HCT116 (cell line): ENCODE results near the gene EXOSC7.

ENCODE experiments used
- CBX3 ChIP-seq: IDR thresholded peaks from 2 replicates; pipeline ENCODE4 v1.6.1; 2012; ENCODE audit warnings: low read depth
- EZH2 ChIP-seq: fragments of 200-600 bp; sonication (generic); IDR thresholded peaks from 2 replicates; pipeline ENCODE4 v1.6.1; 2017; ENCODE audit warnings: antibody characterized with exemption, mixed run types
- EZH2phosphoT487 ChIP-seq: fragments of 200-600 bp; IDR thresholded peaks from 2 replicates; pipeline ENCODE4 v1.6.1; 2018; ENCODE audit warnings: antibody characterized with exemption, borderline replicate concordance
- JUND ChIP-seq: IDR thresholded peaks from 2 replicates; pipeline ENCODE4 v1.6.1; 2012
- POLR2A ChIP-seq: IDR thresholded peaks from 2 replicates; pipeline ENCODE4 v1.7.0; 2011; ENCODE audit warnings: borderline replicate concordance; ENCODE audit not compliant: insufficient read depth, insufficient read length; ENCODE audit errors: extremely low read depth
- POLR2AphosphoS5 ChIP-seq: IDR thresholded peaks from 2 replicates; pipeline ENCODE4 v1.6.1; 2011; ENCODE audit warnings: mild to moderate bottlenecking, low read depth, low read length, moderate library complexity
- RAD21 ChIP-seq: IDR thresholded peaks from 2 replicates; pipeline ENCODE4 v1.6.1; 2012; ENCODE audit warnings: low read depth, mild to moderate bottlenecking
- REST ChIP-seq: IDR thresholded peaks from 2 replicates; pipeline ENCODE4 v1.6.1; 2012; ENCODE audit warnings: low read depth
- SIN3A ChIP-seq: IDR thresholded peaks from 2 replicates; pipeline ENCODE4 v1.6.1; 2012; ENCODE audit warnings: low read depth
- SP1 ChIP-seq: IDR thresholded peaks from 2 replicates; pipeline ENCODE4 v1.6.1; 2012; ENCODE audit warnings: low read depth
- YY1 ChIP-seq: IDR thresholded peaks from 2 replicates; pipeline ENCODE4 v1.6.1; 2011; ENCODE audit warnings: low read length, low read depth, moderate library complexity, mild to moderate bottlenecking; ENCODE audit not compliant: insufficient replicate concordance; ENCODE audit errors: extremely low read depth
- ZNF274 ChIP-seq: fragments of 200-500 bp; sonication (Bioruptor generic); IDR thresholded peaks from 2 replicates; pipeline ENCODE4 v1.6.1; 2014; ENCODE audit warnings: mild to moderate bottlenecking, low read depth, low read length, inconsistent platforms
- TF ChIP-seq, protein P1 (sequence below), 3 experiments: fragments of 200-600 bp in 1 of 3; sonication (generic) in 1 of 3; IDR thresholded peaks in 2 of 3; conservative IDR thresholded peaks in 1 of 3; 2 replicates each; pipeline ENCODE4 v1.5.1; 2012 to 2017; ENCODE audit warnings: low read depth in 2 of 3, low read length in 2 of 3, antibody characterized with exemption in 1 of 3, borderline replicate concordance in 1 of 3, control low read depth in 1 of 3, mild to moderate bottlenecking in 1 of 3, mixed read lengths in 1 of 3, mixed run types in 1 of 3, moderate library complexity in 1 of 3; ENCODE audit not compliant: insufficient read depth in 1 of 3
- TF ChIP-seq, protein P2 (sequence below): IDR thresholded peaks from 2 replicates; pipeline ENCODE4 v1.6.1; 2012

GRCh38 chr3:45048244-45048643 is 72.2 kb downstream of the EXOSC7 start:
- TF ChIP-seq, protein P1, sequence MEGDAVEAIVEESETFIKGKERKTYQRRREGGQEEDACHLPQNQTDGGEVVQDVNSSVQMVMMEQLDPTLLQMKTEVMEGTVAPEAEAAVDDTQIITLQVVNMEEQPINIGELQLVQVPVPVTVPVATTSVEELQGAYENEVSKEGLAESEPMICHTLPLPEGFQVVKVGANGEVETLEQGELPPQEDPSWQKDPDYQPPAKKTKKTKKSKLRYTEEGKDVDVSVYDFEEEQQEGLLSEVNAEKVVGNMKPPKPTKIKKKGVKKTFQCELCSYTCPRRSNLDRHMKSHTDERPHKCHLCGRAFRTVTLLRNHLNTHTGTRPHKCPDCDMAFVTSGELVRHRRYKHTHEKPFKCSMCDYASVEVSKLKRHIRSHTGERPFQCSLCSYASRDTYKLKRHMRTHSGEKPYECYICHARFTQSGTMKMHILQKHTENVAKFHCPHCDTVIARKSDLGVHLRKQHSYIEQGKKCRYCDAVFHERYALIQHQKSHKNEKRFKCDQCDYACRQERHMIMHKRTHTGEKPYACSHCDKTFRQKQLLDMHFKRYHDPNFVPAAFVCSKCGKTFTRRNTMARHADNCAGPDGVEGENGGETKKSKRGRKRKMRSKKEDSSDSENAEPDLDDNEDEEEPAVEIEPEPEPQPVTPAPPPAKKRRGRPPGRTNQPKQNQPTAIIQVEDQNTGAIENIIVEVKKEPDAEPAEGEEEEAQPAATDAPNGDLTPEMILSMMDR (IDR thresholded peaks at IDR 0.05 in 2 of 3, conservative IDR thresholded peaks at IDR 0.05 in 1 of 3; ENCODE audit: borderline replicate concordance in 1 of 3, insufficient read depth in 1 of 3, low read depth in 2 of 3, low read length in 2 of 3) = no peak
- TF ChIP-seq CBX3 (no peak), POLR2A (no peak), JUND (no peak), SIN3A (no peak), YY1 (no peak), EZH2 (no peak), EZH2phosphoT487 (no peak), ZNF274 (no peak), REST (no peak), RAD21 (no peak), SP1 (no peak), POLR2AphosphoS5 (no peak)
- TF ChIP-seq, protein P2, sequence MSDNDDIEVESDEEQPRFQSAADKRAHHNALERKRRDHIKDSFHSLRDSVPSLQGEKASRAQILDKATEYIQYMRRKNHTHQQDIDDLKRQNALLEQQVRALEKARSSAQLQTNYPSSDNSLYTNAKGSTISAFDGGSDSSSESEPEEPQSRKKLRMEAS = no peak
